HEK293 (cell line): ENCODE data around the gene TMEM123.

ENCODE experiments used
- CTCF ChIA-PET: fragments of 350-600 bp; formaldehyde crosslinking; extraction: SDS; loops from one replicate; lab custom pipeline; 2021; ENCODE audit warnings: antibody characterized with exemption; lab: Yijun Ruan, JAX
- POLR2A ChIA-PET: fragments of 300-600 bp; formaldehyde crosslinking; extraction: SDS; loops from one replicate; lab custom pipeline; 2020; ENCODE audit warnings: antibody characterized with exemption, inconsistent platforms; lab: Yijun Ruan, JAX
- H3K27ac ChIP-seq: fragments of 200-500 bp; sonication (Bioruptor generic); 2 replicates; pipeline ENCODE4 v1.5.1; 2014; ENCODE audit warnings: low read depth, low read length, control low read depth, inconsistent platforms; ENCODE audit errors: extremely low read depth
- H3K36me3 ChIP-seq, 2 experiments: fragments of 200-500 bp in 1 of 2; sonication (Bioruptor generic) in 1 of 2; 1 replicate in 1 of 2; 2 replicates in 1 of 2; pipeline ENCODE4 v1.5.1; 2014 to 2017; ENCODE audit warnings: inconsistent platforms in 2 of 2, low read length in 2 of 2; ENCODE audit not compliant: control insufficient read depth in 2 of 2, insufficient read depth in 1 of 2
- H3K4me1 ChIP-seq: fragments of 200-500 bp; sonication (Bioruptor generic); 2 replicates; pipeline ENCODE4 v1.5.1; 2014; ENCODE audit warnings: mild to moderate bottlenecking, low read length, inconsistent platforms; ENCODE audit not compliant: control insufficient read depth, insufficient read depth
- H3K4me3 ChIP-seq: 2 replicates; pipeline ENCODE4 v1.5.1; 2011; ENCODE audit warnings: low read depth, mild to moderate bottlenecking, control low read depth, low read length, moderate library complexity
- H3K9me3 ChIP-seq: fragments of 200-500 bp; sonication (Bioruptor generic); 2 replicates; pipeline ENCODE4 v1.5.1; 2014; ENCODE audit warnings: low read depth, low read length, inconsistent platforms; ENCODE audit not compliant: control insufficient read depth, insufficient read depth
- GLI2 ChIP-seq: fragments of 450-650 bp; formaldehyde crosslinking; IDR thresholded peaks from 2 replicates; pipeline ENCODE4; 2017; ENCODE audit warnings: missing biosample characterization, missing genetic modification characterization, low read depth, borderline replicate concordance
- GLI4 ChIP-seq: fragments of 450-650 bp; formaldehyde crosslinking; IDR thresholded peaks from 2 replicates; pipeline ENCODE4 v1.5.1; 2016; ENCODE audit warnings: missing biosample characterization, missing genetic modification characterization
- GLIS2 ChIP-seq: fragments of 450-650 bp; formaldehyde crosslinking; IDR thresholded peaks from 2 replicates; pipeline ENCODE4 v1.5.1; 2016; ENCODE audit warnings: missing biosample characterization, missing genetic modification characterization
- KLF9 ChIP-seq: fragments of 450-650 bp; formaldehyde crosslinking; IDR thresholded peaks from 2 replicates; pipeline ENCODE4 v1.5.1; 2016; ENCODE audit warnings: missing biosample characterization, missing genetic modification characterization, low read depth
- SALL2 ChIP-seq: fragments of 450-650 bp; formaldehyde crosslinking; IDR thresholded peaks from 2 replicates; pipeline ENCODE4 v1.5.0; 2017; ENCODE audit warnings: missing biosample characterization, mild to moderate bottlenecking, missing genetic modification characterization, borderline replicate concordance
- SP3 ChIP-seq: fragments of 450-650 bp; formaldehyde crosslinking; IDR thresholded peaks from 2 replicates; pipeline ENCODE4 v1.5.1; 2016; ENCODE audit warnings: missing biosample characterization, missing genetic modification characterization
- ZBTB8A ChIP-seq: fragments of 450-650 bp; formaldehyde crosslinking; IDR thresholded peaks from 2 replicates; pipeline ENCODE4 v1.5.1; 2016; ENCODE audit warnings: missing biosample characterization, missing genetic modification characterization
- ZNF140 ChIP-seq: fragments of 450-650 bp; formaldehyde crosslinking; IDR thresholded peaks from 2 replicates; pipeline ENCODE4 v1.5.1; 2016; ENCODE audit warnings: missing biosample characterization, missing genetic modification characterization
- ZNF26 ChIP-seq: fragments of 450-650 bp; formaldehyde crosslinking; IDR thresholded peaks from 2 replicates; pipeline ENCODE4 v1.5.1; 2016; ENCODE audit warnings: missing biosample characterization, missing genetic modification characterization
- ZNF292 ChIP-seq: fragments of 450-650 bp; formaldehyde crosslinking; IDR thresholded peaks from 2 replicates; pipeline ENCODE4 v1.5.1; 2016; ENCODE audit warnings: low read depth, missing biosample characterization, missing genetic modification characterization, borderline replicate concordance
- ZNF488 ChIP-seq: fragments of 450-650 bp; formaldehyde crosslinking; IDR thresholded peaks from 2 replicates; pipeline ENCODE4 v1.5.1; 2016; ENCODE audit warnings: missing biosample characterization, missing genetic modification characterization
- ZNF600 ChIP-seq: fragments of 450-650 bp; formaldehyde crosslinking; IDR thresholded peaks from 2 replicates; pipeline ENCODE4 v1.5.1; 2016; ENCODE audit warnings: missing biosample characterization, missing genetic modification characterization
- ZNF621 ChIP-seq: fragments of 450-650 bp; formaldehyde crosslinking; IDR thresholded peaks from 2 replicates; pipeline ENCODE4 v1.5.1; 2017; ENCODE audit warnings: missing biosample characterization, missing genetic modification characterization
- ZNF639 ChIP-seq: fragments of 450-650 bp; formaldehyde crosslinking; IDR thresholded peaks from 2 replicates; pipeline ENCODE4 v1.5.1; 2016; ENCODE audit warnings: missing biosample characterization, missing genetic modification characterization
- ZNF664 ChIP-seq: fragments of 450-650 bp; formaldehyde crosslinking; IDR thresholded peaks from 2 replicates; pipeline ENCODE4 v1.5.1; 2016; ENCODE audit warnings: missing biosample characterization, missing genetic modification characterization
- ZNF76 ChIP-seq: fragments of 450-650 bp; formaldehyde crosslinking; IDR thresholded peaks from 2 replicates; pipeline ENCODE4; 2016; ENCODE audit warnings: low read depth, missing biosample characterization, missing genetic modification characterization, borderline replicate concordance
- ZNF837 ChIP-seq: fragments of 450-650 bp; formaldehyde crosslinking; IDR thresholded peaks from 2 replicates; pipeline ENCODE4 v1.5.1; 2016; ENCODE audit warnings: missing biosample characterization, missing genetic modification characterization
- ZSCAN16 ChIP-seq: fragments of 450-650 bp; formaldehyde crosslinking; IDR thresholded peaks from 2 replicates; pipeline ENCODE4 v1.5.1; 2016; ENCODE audit warnings: missing biosample characterization, missing genetic modification characterization
- ZSCAN18 ChIP-seq: fragments of 450-650 bp; formaldehyde crosslinking; IDR thresholded peaks from 2 replicates; pipeline ENCODE4 v1.5.1; 2016; ENCODE audit warnings: missing biosample characterization, missing genetic modification characterization
- ZSCAN23 ChIP-seq: fragments of 450-650 bp; formaldehyde crosslinking; IDR thresholded peaks from 2 replicates; pipeline ENCODE4 v1.5.1; 2016; ENCODE audit warnings: missing biosample characterization, missing genetic modification characterization
- ZSCAN4 ChIP-seq: fragments of 450-650 bp; formaldehyde crosslinking; IDR thresholded peaks from 2 replicates; pipeline ENCODE4 v1.5.1; 2017; ENCODE audit warnings: missing biosample characterization, missing genetic modification characterization

Gene TMEM123

GRCh38 chr11:102426570-102426969 lies 26.0 kb downstream of the TMEM123 start (continued):
- no peak for TF ChIP-seq ZNF639 (tag by site-specific recombination)
- no peak for TF ChIP-seq GLI4 (tag by site-specific recombination)
- TF ChIP-seq ZBTB8A (tag by site-specific recombination), result no peak
- no peak for TF ChIP-seq ZNF292 (tag by site-specific recombination)

GRCh38 chr11:102426000-102426399 lies 26.6 kb downstream of the TMEM123 start:
- ChIA-PET CTCF (interaction anchor here (0.7 kb wide), 1 partner anchor 67 kb away, joined by 4 read pairs; no protein-coding TSS in a partner anchor), POLR2A (no interaction called here)
- H3K4me1 ChIP-seq, result no peaks in the 10 kb centered on the region
- H3K36me3 ChIP-seq, result no peaks in the 10 kb centered on the region
- H3K4me3 ChIP-seq, result no peak overlapping the region
- no peaks in the 10 kb centered on the region for H3K9me3 ChIP-seq
- TF ChIP-seq ZNF664 (tag by site-specific recombination), result 0 out of 2 replicates have a peak, but pooled peaks have one; percentile 31
- TF ChIP-seq SALL2, result no peak
- no peak for TF ChIP-seq ZNF837 (tag by site-specific recombination)
- no peak overlapping the region for H3K27ac ChIP-seq

- Histone ChIP-seq H3K4me3 (no peak overlapping the region), H3K27ac (no peak overlapping the region), H3K36me3 (peaks cover 0 to 2% of the 10 kb centered on the region in 2 experiments; a peak in 1 of 3 replicates), H3K9me3 (no peaks in the 10 kb centered on the region), H3K4me1 (no peaks in the 10 kb centered on the region)
- ChIA-PET POLR2A (no interaction called here), CTCF (no interaction called here)
- TF ChIP-seq GLI2 (tag by site-specific recombination) (no peak), ZNF488 (tag by site-specific recombination) (no peak), GLIS2 (tag by site-specific recombination) (no peak), ZNF664 (tag by site-specific recombination) (no peak)
Observed at GRCh38 chr11:102423936-102424335, 28.6 kb downstream of the TMEM123 start.

- POLR2A ChIA-PET, result no interaction called here
- Histone ChIP-seq H3K27ac (no peak overlapping the region), H3K4me1 (no peaks in the 10 kb centered on the region), H3K36me3 (peaks cover 0 to 6% of the 10 kb centered on the region in 2 experiments; a peak in 1 of 3 replicates), H3K9me3 (no peaks in the 10 kb centered on the region), H3K4me3 (no peak overlapping the region)
- CTCF ChIA-PET, result interaction anchor here (0.6 to 1.4 kb wide), 5 partner anchors 32 to 561 kb away, joined by 3 to 5 read pairs (median 3); no protein-coding TSS in a partner anchor
- TF ChIP-seq ZNF26 (tag by site-specific recombination) (no peak), ZNF76 (tag by site-specific recombination) (no peak), SP3 (no peak), ZSCAN23 (tag by site-specific recombination) (no peak), KLF9 (no peak), ZSCAN16 (tag by site-specific recombination) (no peak), ZSCAN4 (tag by site-specific recombination) (no peak), ZNF621 (no peak), ZNF600 (tag by site-specific recombination) (no peak), ZNF140 (tag by site-specific recombination) (no peak), ZSCAN18 (tag by site-specific recombination) (no peak)
Observed at GRCh38 chr11:102422817-102423712, 29.5 kb downstream of the TMEM123 start.
